Osteocyte (in vitro differentiated cells): ENCODE data around the gene CTRB1. TPM values are rescaled to one million over a fixed set of nuclear protein-coding genes. Genes with fewer than 3 reads are reported as not detected.
"Not testable (repeated sequence)": the region's sequence is repeated elsewhere in the genome, so short reads cannot be mapped to it uniquely, and the experiment has no call there.

Experiments
- DNase-seq: peaks from one replicate; pipeline ENCODE4 v3.0.0; 2021; ENCODE audit warnings: mixed read lengths; ENCODE audit not compliant: unreplicated experiment; ENCODE audit errors: extremely low spot score
- H3K27ac Mint-ChIP-seq: one replicate; pipeline ENCODE4 v1.8.0; 2021; ENCODE audit warnings: mild to moderate bottlenecking, mixed read lengths; ENCODE audit not compliant: unreplicated experiment
- H3K27me3 Mint-ChIP-seq: one replicate; pipeline ENCODE4 v1.8.0; 2021; ENCODE audit warnings: mixed read lengths; ENCODE audit not compliant: unreplicated experiment
- H3K36me3 Mint-ChIP-seq: one replicate; pipeline ENCODE4 v1.8.0; 2021; ENCODE audit warnings: mixed read lengths; ENCODE audit not compliant: unreplicated experiment
- H3K4me1 Mint-ChIP-seq: one replicate; pipeline ENCODE4 v1.8.0; 2021; ENCODE audit warnings: mixed read lengths; ENCODE audit not compliant: unreplicated experiment
- H3K4me3 Mint-ChIP-seq: one replicate; pipeline ENCODE4 v1.8.0; 2021; ENCODE audit warnings: mild to moderate bottlenecking, moderate library complexity, mixed read lengths; ENCODE audit not compliant: unreplicated experiment
- H3K9me3 Mint-ChIP-seq: one replicate; pipeline ENCODE4 v1.8.0; 2021; ENCODE audit warnings: mixed read lengths; ENCODE audit not compliant: unreplicated experiment
- total RNA-seq: library from RNA; stranded (reverse); gene quantifications from 2 replicates; pipeline ENCODE4 v1.2.1, GENCODE V29; 2021
- TF ChIP-seq, protein P1 (sequence below): fragments of 200-600 bp; sonication (generic); IDR thresholded peaks from 2 replicates; pipeline ENCODE4 v1.5.0; 2021; ENCODE audit warnings: antibody characterized with exemption, mild to moderate bottlenecking, moderate library complexity

CTRB1 gene
- total RNA-seq, 1 donor from 2014 or later = not detected

DNA sequence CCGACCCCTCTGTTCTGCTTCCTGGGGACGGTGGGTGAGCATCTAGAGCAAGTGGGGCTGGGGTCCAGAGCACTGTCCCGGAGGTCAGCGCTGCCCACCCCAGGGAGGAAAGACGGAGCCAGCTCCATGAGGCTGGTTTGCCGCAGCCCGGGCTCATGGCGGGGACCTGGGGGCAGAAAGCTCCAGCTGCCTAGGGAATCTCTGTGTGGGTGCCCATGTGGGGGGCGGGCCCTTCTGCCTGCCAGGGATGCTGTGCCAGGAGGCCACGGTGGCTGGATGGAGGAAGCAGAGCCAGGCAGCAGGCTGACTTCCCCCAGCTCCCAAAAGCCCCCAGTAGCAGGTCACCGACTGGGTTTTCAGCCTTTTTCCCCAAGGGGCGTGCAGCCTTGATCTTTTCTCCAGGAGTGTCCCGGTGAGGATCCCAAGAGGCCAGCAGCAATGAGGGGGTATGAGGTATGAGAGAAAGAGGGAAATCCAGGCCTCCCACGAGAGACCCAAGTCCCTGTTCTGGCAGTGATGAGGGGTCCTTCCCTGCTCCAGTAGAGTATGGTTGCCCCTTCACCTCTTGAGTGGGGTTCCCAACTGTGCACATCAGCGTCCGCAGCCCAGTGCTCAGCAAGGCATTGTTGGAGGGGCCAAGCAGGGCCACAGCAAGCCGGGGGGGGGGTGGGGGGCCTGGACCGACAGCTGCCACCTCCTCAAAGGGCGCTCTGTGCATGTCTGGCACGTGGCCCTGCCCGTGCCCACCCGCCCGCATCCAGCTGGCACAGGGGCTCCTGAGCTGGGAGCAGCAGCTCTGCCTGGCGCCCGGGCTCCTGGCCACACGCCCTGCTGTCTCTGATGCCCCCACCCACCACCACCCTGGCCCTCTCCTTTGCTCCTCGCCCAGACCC lies 48.2 kb downstream of the CTRB1 start:
- Mint-ChIP-seq H3K36me3 (peaks cover 2% of the 10 kb centered on the region), H3K27me3 (no peaks in the 10 kb centered on the region), H3K9me3 (no peaks in the 10 kb centered on the region), H3K27ac (peak overlapping the region; percentile 87), H3K4me1 (peaks cover 66% of the 10 kb centered on the region), H3K4me3 (peak overlapping the region; percentile 76)
- no peak for DNase-seq
- TF ChIP-seq, protein P1, sequence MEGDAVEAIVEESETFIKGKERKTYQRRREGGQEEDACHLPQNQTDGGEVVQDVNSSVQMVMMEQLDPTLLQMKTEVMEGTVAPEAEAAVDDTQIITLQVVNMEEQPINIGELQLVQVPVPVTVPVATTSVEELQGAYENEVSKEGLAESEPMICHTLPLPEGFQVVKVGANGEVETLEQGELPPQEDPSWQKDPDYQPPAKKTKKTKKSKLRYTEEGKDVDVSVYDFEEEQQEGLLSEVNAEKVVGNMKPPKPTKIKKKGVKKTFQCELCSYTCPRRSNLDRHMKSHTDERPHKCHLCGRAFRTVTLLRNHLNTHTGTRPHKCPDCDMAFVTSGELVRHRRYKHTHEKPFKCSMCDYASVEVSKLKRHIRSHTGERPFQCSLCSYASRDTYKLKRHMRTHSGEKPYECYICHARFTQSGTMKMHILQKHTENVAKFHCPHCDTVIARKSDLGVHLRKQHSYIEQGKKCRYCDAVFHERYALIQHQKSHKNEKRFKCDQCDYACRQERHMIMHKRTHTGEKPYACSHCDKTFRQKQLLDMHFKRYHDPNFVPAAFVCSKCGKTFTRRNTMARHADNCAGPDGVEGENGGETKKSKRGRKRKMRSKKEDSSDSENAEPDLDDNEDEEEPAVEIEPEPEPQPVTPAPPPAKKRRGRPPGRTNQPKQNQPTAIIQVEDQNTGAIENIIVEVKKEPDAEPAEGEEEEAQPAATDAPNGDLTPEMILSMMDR = no peak

DNA sequence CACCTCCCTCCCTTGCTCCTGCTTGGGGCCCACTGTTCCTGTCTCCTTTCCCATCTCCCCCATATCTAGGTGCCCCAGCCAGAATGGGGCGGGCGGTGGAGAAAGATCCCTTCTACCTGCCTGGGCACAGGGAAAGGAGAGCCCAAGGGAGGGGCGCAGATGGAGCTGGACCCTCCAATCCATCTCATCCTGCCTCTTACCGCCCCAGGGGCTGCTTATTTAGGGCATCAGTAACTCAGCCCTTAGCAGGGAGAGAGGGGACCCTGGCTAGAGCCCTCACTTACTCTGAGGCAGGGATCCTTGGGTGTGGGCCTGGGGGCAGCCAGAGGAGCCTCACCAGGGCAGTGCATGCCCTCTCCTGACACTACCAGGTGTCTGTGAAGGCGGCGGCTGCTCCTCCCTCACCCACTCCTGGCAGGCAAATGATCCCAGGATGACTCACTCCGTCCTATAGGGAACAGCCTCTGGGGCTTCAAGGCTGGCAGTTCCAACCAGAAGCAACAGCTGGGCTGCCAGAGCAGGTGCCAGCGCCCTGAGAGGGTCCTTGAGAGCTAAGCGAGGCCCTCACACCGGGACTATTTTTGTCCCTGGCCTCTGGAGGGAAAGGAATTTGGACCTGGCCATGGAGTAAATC lies 49.0 kb downstream of the CTRB1 start:
- peak; percentile 85 for DNase-seq
- TF ChIP-seq, protein P1 = no peak

DNA sequence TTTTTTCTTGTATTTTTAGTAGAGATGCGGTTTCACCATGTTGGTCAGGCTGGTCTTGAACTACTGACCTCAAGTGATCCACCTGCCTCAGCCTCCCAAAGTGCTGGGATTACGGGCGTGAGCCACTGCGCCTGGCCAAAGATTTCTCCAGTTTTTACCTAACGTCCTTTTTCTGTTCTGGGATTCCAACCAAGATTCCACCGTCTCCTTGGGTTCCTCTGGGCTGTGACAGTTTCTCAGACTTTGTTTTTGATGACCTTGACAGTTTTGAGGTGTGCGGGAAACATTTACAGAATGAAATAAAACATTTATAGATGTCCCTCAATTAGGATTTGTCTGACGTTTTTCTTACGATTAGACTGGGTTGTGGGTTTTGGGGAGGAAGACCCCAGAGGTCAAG lies 50.6 kb downstream of the CTRB1 start:
- H3K4me3 Mint-ChIP-seq = not testable (repeated sequence)

More for the DNA sequence above, 49.0 kb downstream of the CTRB1 start:
- Mint-ChIP-seq H3K4me3 (peak overlapping the region; percentile 45), H3K4me1 (peaks cover 66% of the 10 kb centered on the region), H3K9me3 (no peaks in the 10 kb centered on the region), H3K36me3 (no peaks in the 10 kb centered on the region), H3K27ac (peak overlapping the region; percentile 71), H3K27me3 (no peaks in the 10 kb centered on the region)

DNA sequence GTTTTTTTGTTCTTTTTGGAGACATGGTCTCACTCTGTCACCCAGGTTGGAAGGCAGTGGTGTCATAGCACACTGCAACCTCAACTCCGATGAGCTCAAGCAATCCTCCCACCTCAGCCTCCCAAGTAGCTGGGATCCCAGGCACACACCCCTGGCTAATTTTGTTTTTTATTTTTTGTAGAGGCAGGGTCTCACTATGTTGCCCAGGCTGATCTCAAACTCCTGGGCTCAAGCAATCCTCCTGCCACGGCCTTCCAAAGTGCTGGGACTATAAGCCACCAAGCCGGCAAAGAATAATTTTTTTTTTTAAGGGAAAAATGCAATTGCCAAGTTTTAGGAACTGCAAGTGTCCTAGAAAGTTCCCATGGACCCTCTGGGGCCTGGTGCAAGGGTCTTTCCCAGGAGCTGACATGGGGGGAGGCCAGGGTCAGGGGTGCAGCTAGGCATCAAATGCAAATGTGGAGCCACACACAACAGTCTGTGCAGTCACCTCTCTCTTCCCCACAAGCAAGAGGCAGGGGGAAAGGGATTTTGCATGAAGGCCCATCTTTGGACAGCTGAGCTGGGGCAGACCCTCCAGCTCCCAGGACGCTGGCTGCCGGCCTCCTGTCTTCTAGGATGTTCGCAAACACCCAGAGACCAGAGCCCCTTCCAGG lies 52.8 kb downstream of the CTRB1 start:
- DNase-seq = no peak
- Mint-ChIP-seq H3K27ac (peak overlapping the region; percentile 78), H3K4me3 (no peak overlapping the region), H3K36me3 (no peaks in the 10 kb centered on the region), H3K27me3 (no peaks in the 10 kb centered on the region), H3K4me1 (peaks cover 53% of the 10 kb centered on the region), H3K9me3 (no peaks in the 10 kb centered on the region)
- TF ChIP-seq, protein P1 = no peak

More for the DNA sequence above, 50.6 kb downstream of the CTRB1 start:
- not testable (repeated sequence) for H3K27me3 Mint-ChIP-seq, H3K27ac Mint-ChIP-seq, H3K36me3 Mint-ChIP-seq, H3K9me3 Mint-ChIP-seq, DNase-seq
- peaks cover 60% of the 10 kb centered on the region for H3K4me1 Mint-ChIP-seq

DNA sequence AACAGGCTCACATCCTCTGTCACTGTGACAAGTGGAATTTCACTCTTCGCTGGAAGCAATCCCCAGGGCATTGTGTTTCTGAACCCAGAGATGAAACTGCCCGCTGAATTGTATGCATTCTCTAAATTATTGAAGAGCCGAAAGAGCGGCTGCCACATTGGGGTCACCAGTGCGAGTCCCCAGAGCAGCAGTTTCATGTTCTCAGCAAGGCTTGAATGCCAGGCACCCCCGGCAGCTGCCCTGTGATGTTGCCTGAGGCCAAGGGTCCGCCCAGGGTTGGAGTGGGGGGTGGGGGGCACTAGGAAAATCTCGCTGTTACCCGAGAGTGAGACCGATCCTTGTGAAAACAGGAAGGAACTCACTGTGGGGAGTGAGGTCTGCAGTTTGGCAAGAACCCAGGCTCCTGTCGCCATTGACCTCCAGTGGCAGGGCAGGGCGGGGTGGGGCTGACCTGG lies 53.3 kb downstream of the CTRB1 start:
- Mint-ChIP-seq H3K4me1 (peaks cover 47% of the 10 kb centered on the region), H3K27me3 (no peaks in the 10 kb centered on the region), H3K9me3 (no peaks in the 10 kb centered on the region), H3K4me3 (no peak overlapping the region), H3K36me3 (no peaks in the 10 kb centered on the region), H3K27ac (peak overlapping the region; percentile 78)
- no peak for DNase-seq
- TF ChIP-seq, protein P1 = no peak

DNA sequence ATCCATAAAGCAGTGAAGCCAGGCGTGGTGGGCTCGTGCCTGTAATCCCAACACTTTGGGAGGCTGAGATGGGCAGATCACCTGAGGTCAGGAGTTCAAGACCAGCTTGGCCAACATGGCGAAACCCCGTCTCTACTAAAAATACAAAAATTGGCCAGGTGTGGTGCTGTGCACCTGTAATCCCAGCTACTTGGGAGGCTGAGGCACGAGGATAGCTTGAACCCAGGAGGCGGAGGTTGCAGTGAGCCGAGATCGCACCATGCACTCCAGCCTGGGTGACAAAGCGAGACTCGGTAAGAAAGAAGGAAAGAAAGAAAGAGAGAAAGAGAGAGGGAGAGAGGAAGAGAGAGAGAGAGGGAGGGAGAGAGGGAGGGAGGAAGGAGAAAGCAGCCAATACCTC lies 53.8 kb downstream of the CTRB1 start:
- H3K4me3 Mint-ChIP-seq, H3K27me3 Mint-ChIP-seq, H3K9me3 Mint-ChIP-seq, H3K36me3 Mint-ChIP-seq, DNase-seq: not testable (repeated sequence)
- peak overlapping the region; percentile 78 for H3K27ac Mint-ChIP-seq
- peaks cover 45% of the 10 kb centered on the region for H3K4me1 Mint-ChIP-seq
